ENCODE results near the gene PRSS1.

PRSS1 gene

GRCh38 chr7:142789441-142789840, 40.2 kb downstream of the PRSS1 start:
- Histone ChIP-seq H3K9me2 (replicated peaks; ENCODE audit: control insufficient read depth, low read length) (no peaks in the 10 kb centered on the region), H3K27me3 (ENCODE audit: control insufficient read depth, low read length) (no peaks in the 10 kb centered on the region), H3K4me1 (ENCODE audit: control insufficient read depth, low read length) (peaks cover 93% of the 10 kb centered on the region), H3K27ac (ENCODE audit: low read depth, low read length) (no peak overlapping the region), H4K20me1 (ENCODE audit: control insufficient read depth, insufficient read depth, low read depth, low read length) (no peaks in the 10 kb centered on the region), H3K9me3 (ENCODE audit: control insufficient read depth, insufficient read depth, low read length) (no peaks in the 10 kb centered on the region), H3K79me2 (ENCODE audit: control insufficient read depth, low read length) (no peaks in the 10 kb centered on the region), H3K4me3 (ENCODE audit: low read length) (no peak overlapping the region), H3K36me3 (ENCODE audit: control insufficient read depth, low read length) (no peaks in the 10 kb centered on the region), H3F3A (ENCODE audit: control insufficient read depth, insufficient read depth) (0 out of 2 replicates have a peak, but pooled peaks cover 4% of the 10 kb centered on the region), H3K4me2 (ENCODE audit: low read length) (no peak overlapping the region)
- no peak for TF ChIP-seq EZH2phosphoT487 (IDR thresholded peaks at IDR 0.05; ENCODE audit: borderline replicate concordance, low read length)
- TF ChIP-seq CTCF (IDR thresholded peaks at IDR 0.05; ENCODE audit: low read depth, low read length, poor library complexity, severe bottlenecking), result no peak

GRCh38 chr7:142790056-142790455, 40.8 kb downstream of the PRSS1 start:
- Histone ChIP-seq H3K4me1 (ENCODE audit: control insufficient read depth, low read length) (peaks cover 94% of the 10 kb centered on the region), H3K27ac (ENCODE audit: low read depth, low read length) (no peak overlapping the region), H3K79me2 (ENCODE audit: control insufficient read depth, low read length) (peaks cover 2% of the 10 kb centered on the region), H3K36me3 (ENCODE audit: control insufficient read depth, low read length) (no peaks in the 10 kb centered on the region), H4K20me1 (ENCODE audit: control insufficient read depth, insufficient read depth, low read depth, low read length) (no peaks in the 10 kb centered on the region), H3K27me3 (ENCODE audit: control insufficient read depth, low read length) (no peaks in the 10 kb centered on the region), H3K4me3 (ENCODE audit: low read length) (no peak overlapping the region), H3K9me3 (ENCODE audit: control insufficient read depth, insufficient read depth, low read length) (no peaks in the 10 kb centered on the region), H3F3A (ENCODE audit: control insufficient read depth, insufficient read depth) (peaks cover 9% of the 10 kb centered on the region; the same call in 1 of the 2 replicates), H3K4me2 (ENCODE audit: low read length) (no peak overlapping the region), H3K9me2 (replicated peaks; ENCODE audit: control insufficient read depth, low read length) (no peaks in the 10 kb centered on the region)
- TF ChIP-seq EZH2phosphoT487 (IDR thresholded peaks at IDR 0.05; ENCODE audit: borderline replicate concordance, low read length), result no peak
- no peak for TF ChIP-seq CTCF (IDR thresholded peaks at IDR 0.05; ENCODE audit: low read depth, low read length, poor library complexity, severe bottlenecking)

- no peaks in the 10 kb centered on the region for H3K27me3 ChIP-seq (ENCODE audit: control insufficient read depth, low read length)
- TF ChIP-seq EZH2phosphoT487 (IDR thresholded peaks at IDR 0.05; ENCODE audit: borderline replicate concordance, low read length) (no peak), CTCF (IDR thresholded peaks at IDR 0.05; ENCODE audit: low read depth, low read length, poor library complexity, severe bottlenecking) (no peak)
Observed at GRCh38 chr7:142790555-142790954, 41.3 kb downstream of the PRSS1 start.

More at GRCh38 chr7:142790555-142790954, 41.3 kb downstream of the PRSS1 start:
- Histone ChIP-seq H3K9me2 (replicated peaks; ENCODE audit: control insufficient read depth, low read length) (no peaks in the 10 kb centered on the region), H3F3A (ENCODE audit: control insufficient read depth, insufficient read depth) (peaks cover 9% of the 10 kb centered on the region; the same call in 1 of the 2 replicates), H3K4me2 (ENCODE audit: low read length) (no peak overlapping the region; the same call in 1 of the 2 replicates), H4K20me1 (ENCODE audit: control insufficient read depth, insufficient read depth, low read depth, low read length) (no peaks in the 10 kb centered on the region), H3K9me3 (ENCODE audit: control insufficient read depth, insufficient read depth, low read length) (no peaks in the 10 kb centered on the region), H3K4me1 (ENCODE audit: control insufficient read depth, low read length) (peaks cover 94% of the 10 kb centered on the region), H3K79me2 (ENCODE audit: control insufficient read depth, low read length) (peaks cover 7% of the 10 kb centered on the region), H3K27ac (ENCODE audit: low read depth, low read length) (no peak overlapping the region), H3K4me3 (ENCODE audit: low read length) (no peak overlapping the region), H3K36me3 (ENCODE audit: control insufficient read depth, low read length) (no peaks in the 10 kb centered on the region)

Data from DOHH2 (cell line).